HG03571 (cell line): ENCODE results near the gene GNG4.
"Not testable (repeated sequence)": the region's sequence is repeated elsewhere in the genome, so short reads cannot be mapped to it uniquely, and the experiment has no call there.

Experiments
- ATAC-seq: cut with Tn5 transposase; IDR thresholded peaks from one replicate; pipeline ENCODE4 v1.9.1; 2021; ENCODE audit not compliant: unreplicated experiment

Gene GNG4

GRCh38 chr1:235628316-235629005 is 21.1 kb downstream of the GNG4 start:
- ATAC-seq = no peak

GRCh38 chr1:235625831-235626230 is 23.8 kb downstream of the GNG4 start:
- ATAC-seq = no peak

- ATAC-seq = no peak
Observed at GRCh38 chr1:235625340-235625739, 24.2 kb downstream of the GNG4 start.

GRCh38 chr1:235624721-235625333 is 24.8 kb downstream of the GNG4 start:
- ATAC-seq = no peak

GRCh38 chr1:235622936-235623779 is 26.4 kb downstream of the GNG4 start:
- ATAC-seq = no peak

- ATAC-seq = not testable (repeated sequence)
Observed at GRCh38 chr1:235619149-235619548, 30.4 kb downstream of the GNG4 start.

GRCh38 chr1:235617808-235618207 is 31.8 kb downstream of the GNG4 start:
- no peak for ATAC-seq

GRCh38 chr1:235617140-235617539 is 32.4 kb downstream of the GNG4 start:
- ATAC-seq = no peak

- no peak for ATAC-seq
Observed at GRCh38 chr1:235614442-235614954, 35.1 kb downstream of the GNG4 start.

GRCh38 chr1:235613602-235614001 is 36.0 kb downstream of the GNG4 start:
- ATAC-seq = no peak

- no peak for ATAC-seq
Observed at GRCh38 chr1:235612761-235613160, 36.8 kb downstream of the GNG4 start.

- ATAC-seq = no peak
Observed at GRCh38 chr1:235610157-235610556, 39.4 kb downstream of the GNG4 start.

GRCh38 chr1:235608278-235608677 is 41.3 kb downstream of the GNG4 start:
- no peak for ATAC-seq

- ATAC-seq = no peak
Observed at GRCh38 chr1:235607284-235607683, 42.3 kb downstream of the GNG4 start.

- ATAC-seq = no peak
Observed at GRCh38 chr1:235601104-235601503, 48.5 kb downstream of the GNG4 start.

GRCh38 chr1:235599536-235599935 is 50.0 kb downstream of the GNG4 start:
- no peak for ATAC-seq

GRCh38 chr1:235597867-235598553 is 51.6 kb downstream of the GNG4 start:
- ATAC-seq = no peak

GRCh38 chr1:235595079-235595478 is 54.5 kb downstream of the GNG4 start:
- ATAC-seq = no peak

- ATAC-seq = not testable (repeated sequence)
Observed at GRCh38 chr1:235594281-235594895, 55.2 kb downstream of the GNG4 start.

- ATAC-seq = no peak
Observed at GRCh38 chr1:235588916-235589515, 60.6 kb downstream of the GNG4 start.
